ENCODE measurements around the gene PPP3CB. TPM values are rescaled to one million over a fixed set of nuclear protein-coding genes. Genes with fewer than 3 reads are reported as not detected.

The PPP3CB gene
- 33.8 and 41.4 TPM in 2 replicates for total RNA-seq
- 11.8 and 15.0 TPM in 2 replicates for polyA plus RNA-seq

GRCh38 chr10:73495884-73496674 is at the start of gene PPP3CB:
Gene PPP3CB (minus strand): TSS chr10:73496024. CDS start chr10:73495889, 135 bp downstream.
- Histone ChIP-seq H3K27me3 (no peaks in the 10 kb centered on the region), H3K9me3 (ENCODE audit: low read depth) (no peaks in the 10 kb centered on the region), H3K27ac (peak within 1 kb of the TSS; percentile 96), H3K79me2 (peaks cover 44% of the 10 kb centered on the region), H3K4me3 (peak within 1 kb of the TSS; percentile 89), H4K20me1 (ENCODE audit: insufficient read depth, poor library complexity, severe bottlenecking) (peaks cover 16% of the 10 kb centered on the region), H2AFZ (peak within 1 kb of the TSS; percentile 48), H3K36me3 (replicated peaks; ENCODE audit: insufficient read depth, low read depth) (no peaks in the 10 kb centered on the region), H3K4me1 (ENCODE audit: insufficient read depth) (peaks cover 23% of the 10 kb centered on the region), H3K4me2 (peak within 1 kb of the TSS; percentile 79), H3K9me2 (replicated peaks; ENCODE audit: insufficient read depth) (no peaks in the 10 kb centered on the region)
- TF ChIP-seq EZH2 (IDR thresholded peaks at IDR 0.05; ENCODE audit: borderline replicate concordance) (no peak), CTCF (IDR thresholded peaks at IDR 0.05; ENCODE audit: poor library complexity) (no peak)
- peak; percentile 96 for DNase-seq (ENCODE audit: low spot score)
- 8% methylated on average over 19 of the region's 28 CpGs for WGBS (ENCODE audit: low lambda C conversion rate, missing lambda C conversion rate)

GRCh38 chr10:73545357-73545756 is 49.5 kb upstream of the PPP3CB start:
- Histone ChIP-seq H3K4me1 (ENCODE audit: insufficient read depth) (no peaks in the 10 kb centered on the region), H3K79me2 (peaks cover 7% of the 10 kb centered on the region)

GRCh38 chr10:73537709-73538108 is 41.9 kb upstream of the PPP3CB start:
- Histone ChIP-seq H3K4me2 (no peak overlapping the region), H3K4me1 (ENCODE audit: insufficient read depth) (no peaks in the 10 kb centered on the region), H3K9me2 (replicated peaks; ENCODE audit: insufficient read depth) (no peaks in the 10 kb centered on the region), H3K9me3 (ENCODE audit: low read depth) (no peaks in the 10 kb centered on the region), H3K27me3 (no peaks in the 10 kb centered on the region), H3K79me2 (no peaks in the 10 kb centered on the region), H3K4me3 (no peak overlapping the region), H3K36me3 (replicated peaks; ENCODE audit: insufficient read depth, low read depth) (no peaks in the 10 kb centered on the region), H2AFZ (no peak overlapping the region), H3K27ac (no peak overlapping the region), H4K20me1 (ENCODE audit: insufficient read depth, poor library complexity, severe bottlenecking) (no peaks in the 10 kb centered on the region)
- WGBS (ENCODE audit: low lambda C conversion rate, missing lambda C conversion rate) = 93% methylated on average over 7 of the region's 7 CpGs
- no peak for TF ChIP-seq EZH2 (IDR thresholded peaks at IDR 0.05; ENCODE audit: borderline replicate concordance)
- no peak for TF ChIP-seq EZH2phosphoT487 (IDR thresholded peaks at IDR 0.05; ENCODE audit: low read depth, severe bottlenecking, unreplicated experiment)
- TF ChIP-seq CTCF (IDR thresholded peaks at IDR 0.05; ENCODE audit: poor library complexity) = no peak
- no peak for DNase-seq (ENCODE audit: low spot score)

More at GRCh38 chr10:73545357-73545756, 49.5 kb upstream of the PPP3CB start:
- 91% methylated on average over 2 of the region's 2 CpGs for WGBS (ENCODE audit: low lambda C conversion rate, missing lambda C conversion rate)
- no peak for DNase-seq (ENCODE audit: low spot score)
- H3K27me3 ChIP-seq = no peaks in the 10 kb centered on the region
- no peak overlapping the region for H2AFZ ChIP-seq
- peaks cover 5% of the 10 kb centered on the region for H4K20me1 ChIP-seq (ENCODE audit: insufficient read depth, poor library complexity, severe bottlenecking)
- H3K27ac ChIP-seq = no peak overlapping the region
- TF ChIP-seq CTCF (IDR thresholded peaks at IDR 0.05; ENCODE audit: poor library complexity) (no peak), EZH2phosphoT487 (IDR thresholded peaks at IDR 0.05; ENCODE audit: low read depth, severe bottlenecking, unreplicated experiment) (no peak), EZH2 (IDR thresholded peaks at IDR 0.05; ENCODE audit: borderline replicate concordance) (no peak)
- H3K36me3 ChIP-seq (replicated peaks; ENCODE audit: insufficient read depth, low read depth) = no peaks in the 10 kb centered on the region
- no peaks in the 10 kb centered on the region for H3K9me2 ChIP-seq (replicated peaks; ENCODE audit: insufficient read depth)
- no peak overlapping the region for H3K4me3 ChIP-seq
- H3K9me3 ChIP-seq (ENCODE audit: low read depth) = no peaks in the 10 kb centered on the region
- no peak overlapping the region for H3K4me2 ChIP-seq
